Endometrial microvascular endothelial cells (primary cell): ENCODE results near the gene PCDHGA3. TPM values are rescaled to one million over a fixed set of nuclear protein-coding genes. Genes with fewer than 3 reads are reported as not detected.

Experiments used
- total RNA-seq: library from RNA; depleted of rRNA; stranded (reverse); fragments of >200 nt; gene quantifications from one replicate; pipeline ENCODE4 v1.2.3, GENCODE V29; 2015; ENCODE audit errors: inconsistent ontology term

PCDHGA3 gene
- total RNA-seq, 1 donor from 2014 or later = 1.3 TPM

Other genes with a start within 250 kb of the PCDHGA3 start
- gene PCDHB2, start 249.2 kb upstream of the PCDHGA3 start, total RNA-seq = 0.28 TPM
- gene PCDHB3, start 243.4 kb upstream of the PCDHGA3 start, total RNA-seq = 0.19 TPM
- gene PCDHB4, start 222.0 kb upstream of the PCDHGA3 start, total RNA-seq = 0.09 TPM
- gene PCDHB5, start 208.6 kb upstream of the PCDHGA3 start, total RNA-seq = 1.4 TPM
- gene PCDHB6, start 193.8 kb upstream of the PCDHGA3 start, total RNA-seq = 0.28 TPM
- 1.2 TPM for gene PCDHB7, start 171.2 kb upstream of the PCDHGA3 start, total RNA-seq
- gene PCDHB8, start 166.0 kb upstream of the PCDHGA3 start, total RNA-seq = not detected
- gene PCDHB16, start 161.4 kb upstream of the PCDHGA3 start, total RNA-seq = 0.28 TPM
- not detected for gene PCDHB9, start 156.7 kb upstream of the PCDHGA3 start, total RNA-seq
- 0.19 TPM for gene PCDHB10, start 151.5 kb upstream of the PCDHGA3 start, total RNA-seq
- gene PCDHB11, start 144.2 kb upstream of the PCDHGA3 start, total RNA-seq = 0.19 TPM
- gene PCDHB12, start 135.1 kb upstream of the PCDHGA3 start, total RNA-seq = not detected
- 0.65 TPM for gene PCDHB13, start 129.9 kb upstream of the PCDHGA3 start, total RNA-seq
- 0.37 TPM for gene PCDHB14, start 120.5 kb upstream of the PCDHGA3 start, total RNA-seq
- not detected for gene PCDHB15, start 98.4 kb upstream of the PCDHGA3 start, total RNA-seq
- 0.09 TPM for gene SLC25A2, start 39.8 kb upstream of the PCDHGA3 start, total RNA-seq
- gene TAF7, start 23.0 kb upstream of the PCDHGA3 start, total RNA-seq = 45.0 TPM
- gene PCDHGA1, start 13.3 kb upstream of the PCDHGA3 start, total RNA-seq = 0.09 TPM
- gene PCDHGA2, start 5.1 kb upstream of the PCDHGA3 start, total RNA-seq = 0.84 TPM
- 0.74 TPM for gene PCDHGB1, start 6.3 kb downstream of the PCDHGA3 start, total RNA-seq
- gene PCDHGA4, start 11.2 kb downstream of the PCDHGA3 start, total RNA-seq = 3.2 TPM
- 2.0 TPM for gene PCDHGB2, start 16.2 kb downstream of the PCDHGA3 start, total RNA-seq
- gene PCDHGA5, start 20.3 kb downstream of the PCDHGA3 start, total RNA-seq = 0.46 TPM
- 0.65 TPM for gene PCDHGB3, start 26.4 kb downstream of the PCDHGA3 start, total RNA-seq
- 1.2 TPM for gene PCDHGA6, start 30.1 kb downstream of the PCDHGA3 start, total RNA-seq
- gene PCDHGA7, start 38.9 kb downstream of the PCDHGA3 start, total RNA-seq = 1.0 TPM
- 2.4 TPM for gene PCDHGB4, start 43.9 kb downstream of the PCDHGA3 start, total RNA-seq
- under 0.01 TPM for gene PCDHGA8, start 48.8 kb downstream of the PCDHGA3 start, total RNA-seq
- 3.7 TPM for gene PCDHGB5, start 54.1 kb downstream of the PCDHGA3 start, total RNA-seq
- gene PCDHGA9, start 58.9 kb downstream of the PCDHGA3 start, total RNA-seq = 0.19 TPM
- gene PCDHGB6, start 64.2 kb downstream of the PCDHGA3 start, total RNA-seq = 1.0 TPM
- 1.1 TPM for gene PCDHGA10, start 69.2 kb downstream of the PCDHGA3 start, total RNA-seq
- gene PCDHGB7, start 73.8 kb downstream of the PCDHGA3 start, total RNA-seq = 1.2 TPM
- gene PCDHGA11, start 77.2 kb downstream of the PCDHGA3 start, total RNA-seq = 4.5 TPM
- 0.74 TPM for gene PCDHGA12, start 86.7 kb downstream of the PCDHGA3 start, total RNA-seq
- 8.1 TPM for gene PCDHGC3, start 132.1 kb downstream of the PCDHGA3 start, total RNA-seq
- gene PCDHGC4, start 141.2 kb downstream of the PCDHGA3 start, total RNA-seq = not detected
- not detected for gene PCDHGC5, start 145.3 kb downstream of the PCDHGA3 start, total RNA-seq